ENCODE results near the gene PARP2.

The PARP2 gene

DNA sequence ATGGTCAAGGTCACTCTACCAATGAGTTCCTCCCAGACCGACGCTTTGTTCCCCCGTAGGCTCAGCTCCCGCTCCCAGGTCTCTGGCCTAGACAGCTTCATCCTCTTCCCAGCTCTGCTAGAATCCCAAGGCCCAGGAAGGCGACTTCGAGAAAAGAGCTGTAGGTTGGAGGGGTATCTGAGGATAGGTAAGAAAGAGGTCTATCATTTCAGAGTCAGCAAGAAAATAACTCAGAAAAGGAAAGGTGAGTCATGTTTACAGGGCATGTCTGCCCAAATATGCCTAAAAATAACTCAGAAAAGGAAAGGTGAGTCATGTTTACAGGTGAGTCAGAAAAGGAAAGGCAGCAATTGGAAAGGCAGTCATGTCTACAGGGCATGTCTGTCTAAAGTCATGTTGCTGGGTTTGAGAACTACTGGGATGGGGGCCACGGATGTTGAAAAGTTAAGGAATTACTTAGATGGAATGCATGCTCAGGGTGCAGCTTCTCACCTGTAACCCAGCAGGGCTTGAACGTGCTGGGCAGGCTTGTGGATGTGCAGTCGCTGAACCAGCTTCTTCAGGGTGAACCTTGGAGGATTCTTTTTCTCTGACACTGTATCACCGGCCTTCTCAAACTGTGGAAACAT lies 57.6 kb downstream of the PARP2 start:
- TF ChIP-seq, protein P1, sequence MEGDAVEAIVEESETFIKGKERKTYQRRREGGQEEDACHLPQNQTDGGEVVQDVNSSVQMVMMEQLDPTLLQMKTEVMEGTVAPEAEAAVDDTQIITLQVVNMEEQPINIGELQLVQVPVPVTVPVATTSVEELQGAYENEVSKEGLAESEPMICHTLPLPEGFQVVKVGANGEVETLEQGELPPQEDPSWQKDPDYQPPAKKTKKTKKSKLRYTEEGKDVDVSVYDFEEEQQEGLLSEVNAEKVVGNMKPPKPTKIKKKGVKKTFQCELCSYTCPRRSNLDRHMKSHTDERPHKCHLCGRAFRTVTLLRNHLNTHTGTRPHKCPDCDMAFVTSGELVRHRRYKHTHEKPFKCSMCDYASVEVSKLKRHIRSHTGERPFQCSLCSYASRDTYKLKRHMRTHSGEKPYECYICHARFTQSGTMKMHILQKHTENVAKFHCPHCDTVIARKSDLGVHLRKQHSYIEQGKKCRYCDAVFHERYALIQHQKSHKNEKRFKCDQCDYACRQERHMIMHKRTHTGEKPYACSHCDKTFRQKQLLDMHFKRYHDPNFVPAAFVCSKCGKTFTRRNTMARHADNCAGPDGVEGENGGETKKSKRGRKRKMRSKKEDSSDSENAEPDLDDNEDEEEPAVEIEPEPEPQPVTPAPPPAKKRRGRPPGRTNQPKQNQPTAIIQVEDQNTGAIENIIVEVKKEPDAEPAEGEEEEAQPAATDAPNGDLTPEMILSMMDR (IDR thresholded peaks at IDR 0.05; ENCODE audit: borderline replicate concordance, control extremely low read depth, extremely low read depth, insufficient read depth, missing control alignments) = no peak
- in situ Hi-C loops (cut with MboI; ENCODE audit: low sequenced_read_pairs, unreplicated experiment) = no loop called here
- DNase-seq (ENCODE audit: low spot score) = no peak

DNA sequence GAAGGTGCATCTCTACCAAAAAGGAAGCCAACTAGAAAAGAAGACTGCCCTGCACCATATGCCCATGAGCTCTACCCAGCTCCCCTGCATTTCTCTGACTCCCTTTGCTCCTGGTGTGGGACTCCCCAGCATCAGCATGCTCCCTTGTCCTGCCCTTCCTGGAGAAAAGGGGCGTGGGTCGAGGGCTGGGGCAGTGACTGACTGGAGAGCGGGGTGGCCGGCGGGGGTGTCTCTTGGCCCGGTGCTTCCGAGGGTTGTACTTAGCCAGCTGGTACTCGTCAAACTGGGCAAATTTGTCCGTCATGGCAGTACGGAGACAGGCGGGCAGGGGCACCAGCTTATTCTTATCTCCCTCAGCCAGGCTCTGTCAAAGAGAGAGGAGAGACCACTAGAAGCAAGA lies 60.1 kb downstream of the PARP2 start:
- DNase-seq (ENCODE audit: low spot score) = no peak
- in situ Hi-C loops (cut with MboI; ENCODE audit: low sequenced_read_pairs, unreplicated experiment) = no loop called here
- TF ChIP-seq, protein P1 (IDR thresholded peaks at IDR 0.05; ENCODE audit: borderline replicate concordance, control extremely low read depth, extremely low read depth, insufficient read depth, missing control alignments) = no peak
